OCI-LY3 (cell line): ENCODE results near the gene CAPN6.

Source experiments
- H2AFZ ChIP-seq: fragments of 200-600, 300-600 bp; shearing (Covaris generic); 2 replicates; pipeline ENCODE4 v1.6.0; 2014; ENCODE audit warnings: antibody characterized with exemption, low read depth, low read length
- H3K27ac ChIP-seq: fragments of 200-600, 300-600 bp; sonication (generic); 2 replicates; pipeline ENCODE4 v1.5.1; 2014; ENCODE audit warnings: mild to moderate bottlenecking, low read length, moderate library complexity, mixed read lengths
- H3K27me3 ChIP-seq: fragments of 200-600, 300-600 bp; sonication (generic); 2 replicates; pipeline ENCODE4 v1.6.1; 2014; ENCODE audit warnings: low read depth, low read length, mixed read lengths
- H3K36me3 ChIP-seq: fragments of 200-600, 300-600 bp; sonication (generic); replicated peaks from 2 replicates; pipeline ENCODE3; 2014; ENCODE audit warnings: low read depth, low read length, mixed read lengths
- H3K4me1 ChIP-seq: fragments of 300-600, 200-600 bp; sonication (generic); 2 replicates; pipeline ENCODE4 v1.6.1; 2014; ENCODE audit warnings: low read length, mixed read lengths
- H3K4me2 ChIP-seq: fragments of 200-600, 300-600 bp; sonication (generic); 2 replicates; pipeline ENCODE4 v1.6.1; 2014; ENCODE audit warnings: low read length, mixed read lengths
- H3K4me3 ChIP-seq: fragments of 300-600, 200-600 bp; sonication (generic); 2 replicates; pipeline ENCODE4 v1.5.1; 2014; ENCODE audit warnings: antibody characterized with exemption, mild to moderate bottlenecking, low read length, moderate library complexity
- H3K79me2 ChIP-seq: fragments of 300-600, 200-600 bp; shearing (Covaris generic); 2 replicates; pipeline ENCODE4 v1.6.1; 2014; ENCODE audit warnings: mild to moderate bottlenecking, low read length, mixed read lengths
- H3K9ac ChIP-seq: fragments of 300-600, 200-600 bp; shearing (Covaris generic); 2 replicates; pipeline ENCODE4 v1.6.0; 2014; ENCODE audit warnings: mild to moderate bottlenecking, low read length, moderate library complexity
- H3K9me3 ChIP-seq: fragments of 200-600, 300-600 bp; shearing (Covaris generic); 2 replicates; pipeline ENCODE4 v1.6.1; 2014; ENCODE audit warnings: low read length, mixed read lengths; ENCODE audit not compliant: insufficient read depth
- H4K20me1 ChIP-seq: fragments of 200-600, 300-600 bp; sonication (generic); 2 replicates; pipeline ENCODE4 v1.6.1; 2016; ENCODE audit warnings: low read length, mixed read lengths; ENCODE audit not compliant: insufficient read depth
- EZH2phosphoT487 ChIP-seq: fragments of 200-600 bp; shearing (Covaris generic); IDR thresholded peaks from 2 replicates; pipeline ENCODE4 v1.6.1; 2018; ENCODE audit warnings: antibody characterized with exemption, mixed run types, low read depth
- TF ChIP-seq, protein P1 (sequence below): fragments of 200-600, 300-600 bp; sonication (generic); IDR thresholded peaks from 2 replicates; pipeline ENCODE4 v1.5.1; 2014; ENCODE audit warnings: antibody characterized with exemption, low read length, low read depth

Gene CAPN6

DNA sequence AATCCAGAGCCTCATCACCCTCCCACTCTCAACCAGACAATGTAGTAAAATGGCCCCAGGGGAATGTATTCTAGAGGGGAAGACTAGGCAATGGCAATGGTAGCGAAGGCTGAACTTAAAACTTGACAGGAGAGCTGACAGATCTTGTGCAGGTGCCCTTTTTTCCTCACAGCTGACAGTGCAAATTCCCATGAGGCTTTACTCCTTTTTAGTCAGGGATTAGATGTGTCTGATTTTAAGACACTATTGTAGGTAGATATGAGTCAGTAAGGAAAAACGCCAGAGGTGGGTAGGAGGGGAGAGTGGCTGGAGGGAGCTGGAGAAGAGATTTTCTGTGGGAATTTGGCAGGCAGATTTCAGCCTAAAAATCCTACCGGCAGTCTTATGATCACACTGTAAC is 10.7 kb downstream of the CAPN6 start:
- H3K4me3 ChIP-seq = no peak overlapping the region
- H3K27me3 ChIP-seq = 0 out of 2 replicates have a peak, but pooled peaks cover 4% of the 10 kb centered on the region
- H3K4me2 ChIP-seq = no peak overlapping the region
- H3K27ac ChIP-seq = no peak overlapping the region
- no peaks in the 10 kb centered on the region for H3K36me3 ChIP-seq
- no peak overlapping the region for H3K9ac ChIP-seq
- no peaks in the 10 kb centered on the region for H3K79me2 ChIP-seq
- TF ChIP-seq, protein P1, sequence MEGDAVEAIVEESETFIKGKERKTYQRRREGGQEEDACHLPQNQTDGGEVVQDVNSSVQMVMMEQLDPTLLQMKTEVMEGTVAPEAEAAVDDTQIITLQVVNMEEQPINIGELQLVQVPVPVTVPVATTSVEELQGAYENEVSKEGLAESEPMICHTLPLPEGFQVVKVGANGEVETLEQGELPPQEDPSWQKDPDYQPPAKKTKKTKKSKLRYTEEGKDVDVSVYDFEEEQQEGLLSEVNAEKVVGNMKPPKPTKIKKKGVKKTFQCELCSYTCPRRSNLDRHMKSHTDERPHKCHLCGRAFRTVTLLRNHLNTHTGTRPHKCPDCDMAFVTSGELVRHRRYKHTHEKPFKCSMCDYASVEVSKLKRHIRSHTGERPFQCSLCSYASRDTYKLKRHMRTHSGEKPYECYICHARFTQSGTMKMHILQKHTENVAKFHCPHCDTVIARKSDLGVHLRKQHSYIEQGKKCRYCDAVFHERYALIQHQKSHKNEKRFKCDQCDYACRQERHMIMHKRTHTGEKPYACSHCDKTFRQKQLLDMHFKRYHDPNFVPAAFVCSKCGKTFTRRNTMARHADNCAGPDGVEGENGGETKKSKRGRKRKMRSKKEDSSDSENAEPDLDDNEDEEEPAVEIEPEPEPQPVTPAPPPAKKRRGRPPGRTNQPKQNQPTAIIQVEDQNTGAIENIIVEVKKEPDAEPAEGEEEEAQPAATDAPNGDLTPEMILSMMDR = no peak
- no peak for TF ChIP-seq EZH2phosphoT487
- no peak overlapping the region for H2AFZ ChIP-seq
- no peaks in the 10 kb centered on the region for H4K20me1 ChIP-seq
- no peaks in the 10 kb centered on the region for H3K4me1 ChIP-seq
- no peaks in the 10 kb centered on the region for H3K9me3 ChIP-seq

- H3K36me3 ChIP-seq = no peaks in the 10 kb centered on the region
- H3K4me3 ChIP-seq = no peak overlapping the region
- H3K4me1 ChIP-seq = no peaks in the 10 kb centered on the region
- no peaks in the 10 kb centered on the region for H3K79me2 ChIP-seq
- no peak for TF ChIP-seq EZH2phosphoT487
- TF ChIP-seq, protein P1 = no peak
- no peaks in the 10 kb centered on the region for H4K20me1 ChIP-seq
- H2AFZ ChIP-seq = no peak overlapping the region
- H3K27me3 ChIP-seq = no peaks in the 10 kb centered on the region
- no peak overlapping the region for H3K27ac ChIP-seq
- no peaks in the 10 kb centered on the region for H3K9me3 ChIP-seq
- H3K9ac ChIP-seq = no peak overlapping the region
- no peak overlapping the region for H3K4me2 ChIP-seq
These were observed 12.6 kb downstream of the CAPN6 start for GRCh38 chrX:111257733-111258132.

DNA sequence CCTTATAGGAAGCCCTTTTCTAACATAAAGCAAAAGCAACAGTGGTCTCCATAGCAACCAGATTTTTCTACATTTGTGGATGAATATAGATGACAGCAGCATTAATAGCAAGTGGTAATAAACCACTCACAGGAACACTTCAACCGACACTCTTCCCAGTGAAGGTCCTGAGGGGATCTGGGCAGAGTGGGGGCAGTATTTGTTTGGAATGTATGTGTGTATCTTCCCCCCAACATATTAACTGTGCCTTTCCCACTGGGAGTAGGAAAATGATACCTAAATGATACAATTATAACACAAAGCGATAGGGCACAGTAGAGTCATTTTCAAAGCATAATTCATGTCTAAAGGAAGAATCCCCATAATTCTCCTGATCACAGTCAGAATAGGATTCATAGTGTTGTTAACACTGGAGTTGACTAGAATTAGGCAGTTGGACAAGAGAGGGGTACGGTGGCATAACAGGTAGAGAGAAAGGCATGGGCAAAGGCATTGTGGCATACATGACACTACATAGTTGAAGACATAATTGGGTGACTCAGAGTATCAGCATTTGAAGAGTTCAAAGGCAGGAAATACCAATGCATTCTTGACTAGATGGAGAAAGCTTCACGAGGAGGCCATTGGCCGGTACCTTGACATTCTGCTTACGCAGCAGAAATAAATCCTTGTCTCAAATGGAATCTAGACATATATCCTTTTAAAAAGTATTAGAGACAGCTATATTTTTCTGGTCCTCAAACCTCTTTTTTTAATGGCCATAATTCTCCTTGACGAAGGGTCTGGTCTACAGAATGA is 15.2 kb downstream of the CAPN6 start:
- Histone ChIP-seq H4K20me1 (no peaks in the 10 kb centered on the region), H3K4me2 (no peak overlapping the region), H2AFZ (no peak overlapping the region), H3K27ac (no peak overlapping the region), H3K27me3 (no peaks in the 10 kb centered on the region), H3K4me1 (no peaks in the 10 kb centered on the region), H3K9ac (no peak overlapping the region), H3K79me2 (no peaks in the 10 kb centered on the region), H3K36me3 (no peaks in the 10 kb centered on the region), H3K9me3 (no peaks in the 10 kb centered on the region), H3K4me3 (no peak overlapping the region)
- TF ChIP-seq, protein P1 = no peak
- no peak for TF ChIP-seq EZH2phosphoT487

GRCh38 chrX:111244235-111244750 is 26.0 kb downstream of the CAPN6 start:
- Histone ChIP-seq H3K4me3 (no peak overlapping the region), H3K27ac (no peak overlapping the region), H3K36me3 (no peaks in the 10 kb centered on the region), H3K4me2 (no peak overlapping the region), H3K79me2 (no peaks in the 10 kb centered on the region), H3K9me3 (no peaks in the 10 kb centered on the region), H3K27me3 (no peaks in the 10 kb centered on the region), H2AFZ (no peak overlapping the region), H3K9ac (no peak overlapping the region), H4K20me1 (no peaks in the 10 kb centered on the region), H3K4me1 (no peaks in the 10 kb centered on the region)
- no peak for TF ChIP-seq EZH2phosphoT487
- TF ChIP-seq, protein P1 = peak; percentile 58
